Activated CD4-positive, CD25-positive, alpha-beta regulatory T cell treated with anti-CD3 and anti-CD28 coated beads, Interleukin-2, amount 50 U/mL, for 16 hours (primary cell): Measurements from ENCODE around the gene WAS.
"Not testable (repeated sequence)": the region's sequence is repeated elsewhere in the genome, so short reads cannot be mapped to it uniquely, and the experiment has no call there.

Source experiments
- DNase-seq: peaks from one replicate; pipeline ENCODE4 v3.0.0-alpha.2; 2020; ENCODE audit warnings: low read depth, low spot score

Gene WAS

DNA sequence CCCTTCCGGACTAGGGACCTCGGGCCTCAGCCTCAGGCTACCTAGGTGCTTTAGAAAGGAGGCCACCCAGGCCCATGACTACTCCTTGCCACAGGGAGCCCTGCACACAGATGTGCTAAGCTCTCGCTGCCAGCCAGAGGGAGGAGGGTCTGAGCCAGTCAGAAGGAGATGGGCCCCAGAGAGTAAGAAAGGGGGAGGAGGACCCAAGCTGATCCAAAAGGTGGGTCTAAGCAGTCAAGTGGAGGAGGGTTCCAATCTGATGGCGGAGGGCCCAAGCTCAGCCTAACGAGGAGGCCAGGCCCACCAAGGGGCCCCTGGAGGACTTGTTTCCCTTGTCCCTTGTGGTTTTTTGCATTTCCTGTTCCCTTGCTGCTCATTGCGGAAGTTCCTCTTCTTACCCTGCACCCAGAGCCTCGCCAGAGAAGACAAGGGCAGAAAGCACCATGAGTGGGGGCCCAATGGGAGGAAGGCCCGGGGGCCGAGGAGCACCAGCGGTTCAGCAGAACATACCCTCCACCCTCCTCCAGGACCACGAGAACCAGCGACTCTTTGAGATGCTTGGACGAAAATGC lies at the start of gene WAS:
Gene WAS (plus strand): TSS at position 389 of the 572 bp plus-strand sequence. CDS start 55 bp downstream, at position 444.
- DNase-seq = no peak

DNA sequence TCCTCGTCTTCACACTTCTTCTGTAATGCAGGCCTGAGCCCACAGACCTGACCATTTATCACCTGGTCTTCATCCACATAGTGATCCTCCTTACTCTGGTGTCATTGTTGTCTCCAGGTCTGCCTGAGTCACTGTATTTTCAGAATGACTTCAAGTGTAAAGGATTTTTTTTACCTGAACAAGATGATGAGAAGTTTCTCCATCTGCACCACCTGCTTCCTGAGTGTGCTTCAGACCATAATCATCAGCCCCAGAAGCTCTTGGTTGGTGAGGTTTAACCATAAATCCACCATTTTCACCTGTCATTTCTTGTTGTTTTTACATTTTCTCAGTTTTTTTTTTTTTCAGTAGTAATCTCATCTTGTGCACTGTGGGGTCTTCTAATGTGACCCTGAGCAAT lies 47.3 kb upstream of the WAS start:
- no peak for DNase-seq

DNA sequence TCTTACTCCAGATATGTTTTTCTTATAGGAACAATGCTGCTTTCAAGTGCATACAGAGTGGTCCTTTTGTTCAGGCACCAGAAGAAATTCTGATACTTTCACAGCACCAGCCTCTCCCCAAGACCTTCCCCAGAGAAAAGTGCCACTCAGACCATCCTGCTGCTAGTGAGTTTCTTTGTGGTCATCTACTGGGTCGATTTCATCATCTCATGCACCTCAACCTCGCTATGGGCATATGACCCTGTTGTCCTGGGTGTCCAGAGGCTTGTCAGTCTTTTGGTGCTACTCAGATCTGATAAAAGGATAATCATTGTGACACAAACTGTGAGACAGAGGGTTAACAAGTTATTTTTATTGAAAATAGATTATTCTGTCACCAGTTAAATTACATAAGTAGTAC lies 46.8 kb upstream of the WAS start:
- no peak for DNase-seq

DNA sequence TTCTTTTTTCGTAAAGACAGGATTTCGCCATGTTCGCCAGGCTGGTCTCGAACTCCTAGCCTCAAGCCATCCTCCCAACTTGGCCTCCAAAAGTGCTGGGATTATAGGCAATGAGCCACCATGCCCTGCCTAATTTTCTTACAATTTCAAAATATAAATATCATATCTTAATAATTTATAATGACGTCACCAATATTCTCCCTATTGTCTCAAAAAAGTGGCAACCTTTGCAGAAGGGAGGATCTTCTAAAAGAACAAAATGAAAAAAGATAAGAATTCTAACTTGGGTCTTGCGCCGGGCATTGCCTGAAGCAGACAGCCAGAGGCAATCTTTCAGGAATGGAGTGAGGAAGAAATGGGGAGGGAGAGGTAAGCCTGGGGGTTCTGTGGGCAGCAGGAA lies 37.9 kb upstream of the WAS start:
- no peak for DNase-seq

DNA sequence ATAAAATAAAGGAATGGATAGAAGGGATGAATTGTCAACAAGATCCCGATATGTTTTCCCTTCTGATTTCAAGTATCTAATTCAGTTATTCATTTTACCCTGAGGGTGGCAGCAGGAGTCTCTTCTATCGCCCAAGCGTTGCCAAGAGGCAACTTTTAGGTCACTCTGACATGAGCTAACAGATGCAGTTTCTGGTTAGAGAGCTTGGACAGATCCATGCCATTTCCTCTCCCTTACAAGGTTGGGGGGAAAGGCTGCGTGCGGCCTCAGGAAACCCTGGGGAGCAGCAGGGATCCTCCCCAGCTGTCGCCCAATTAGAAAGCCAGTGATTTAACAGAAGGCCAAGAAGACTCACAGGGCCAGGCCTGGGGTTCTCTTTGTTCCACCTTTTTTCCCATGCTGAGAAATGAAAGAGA lies 35.3 kb upstream of the WAS start:
- DNase-seq = peak; percentile 6

DNA sequence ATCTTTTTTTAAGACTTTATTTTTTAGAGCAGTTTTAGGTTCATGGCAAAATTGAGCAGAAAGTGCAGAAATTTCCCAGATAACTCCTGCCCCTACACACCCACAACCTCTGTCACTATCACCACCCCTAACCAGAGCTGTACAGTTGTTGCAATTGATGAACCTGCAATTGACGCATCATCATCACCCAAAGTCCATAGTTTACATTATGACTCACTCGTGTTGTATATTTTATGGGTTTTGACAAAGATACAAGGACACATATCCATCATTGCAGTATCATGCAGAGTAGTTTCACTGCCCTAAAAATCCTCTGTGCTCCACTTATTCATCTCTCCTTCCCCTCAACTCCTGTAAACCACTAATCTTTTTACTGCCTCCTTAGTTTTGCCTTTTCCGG lies 34.5 kb upstream of the WAS start:
- DNase-seq = no peak

DNA sequence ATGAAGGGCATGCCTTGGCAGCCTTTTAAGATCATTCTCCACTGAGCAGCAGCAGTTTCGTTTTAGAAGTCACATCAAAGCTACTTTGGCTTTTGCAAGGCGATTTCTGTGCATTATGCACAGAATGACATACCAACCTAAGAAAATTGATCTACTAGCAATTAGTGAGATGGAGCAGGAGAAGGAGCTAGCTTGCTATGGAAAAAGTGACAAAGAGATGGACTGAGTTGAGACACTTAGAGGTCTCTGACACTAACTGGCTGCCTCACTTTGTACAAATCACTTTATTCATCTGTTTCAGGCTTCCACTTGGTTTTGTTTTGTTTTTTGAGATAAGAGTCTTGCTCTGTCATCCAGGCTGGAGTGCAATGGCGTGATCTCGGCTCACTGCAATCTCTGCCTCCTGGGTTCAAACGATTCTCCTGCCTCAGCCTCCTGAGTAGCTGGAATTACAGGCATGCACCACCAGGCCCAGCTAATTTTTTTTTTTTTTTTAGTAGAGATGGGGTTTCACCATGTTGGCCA lies 31.5 kb upstream of the WAS start:
- not testable (repeated sequence) for DNase-seq

DNA sequence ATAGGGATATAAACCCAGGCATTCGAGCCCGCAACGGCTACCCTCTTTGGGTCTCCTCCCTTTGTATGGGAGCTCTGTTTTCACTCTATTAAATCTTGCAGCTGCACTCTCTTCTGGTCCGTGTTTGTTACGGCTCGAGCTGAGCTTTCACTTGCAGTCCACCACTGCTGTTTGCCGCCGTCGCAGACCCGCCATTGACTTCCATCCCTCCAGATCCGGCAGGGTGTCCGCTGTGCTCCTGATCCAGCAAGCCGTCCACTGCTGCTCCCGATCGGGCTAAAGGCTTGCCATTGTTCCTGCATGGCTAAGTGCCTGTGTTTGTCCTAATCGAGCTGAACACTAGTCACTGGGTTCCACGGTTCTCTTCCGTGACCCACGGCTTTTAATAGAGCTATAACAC lies 28.9 kb upstream of the WAS start:
- not testable (repeated sequence) for DNase-seq

DNA sequence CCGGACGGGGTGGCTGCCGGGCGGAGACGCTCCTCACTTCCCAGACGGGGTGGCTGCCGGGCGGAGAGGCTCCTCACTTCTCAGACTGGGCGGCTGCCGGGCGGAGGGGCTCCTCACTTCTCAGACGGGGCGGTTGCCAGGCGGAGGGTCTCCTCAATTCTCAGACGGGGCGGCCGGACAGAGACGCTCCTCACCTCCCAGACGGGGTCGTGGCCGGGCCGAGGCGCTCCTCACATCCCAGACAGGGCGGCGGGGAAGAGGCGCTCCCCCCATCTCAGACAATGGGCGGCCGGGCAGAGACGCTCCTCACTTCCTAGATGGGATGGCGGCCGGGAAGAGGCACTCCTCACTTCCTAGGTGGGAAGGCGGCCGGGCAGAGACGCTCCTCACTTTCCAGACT lies 23.9 kb upstream of the WAS start:
- not testable (repeated sequence) for DNase-seq

DNA sequence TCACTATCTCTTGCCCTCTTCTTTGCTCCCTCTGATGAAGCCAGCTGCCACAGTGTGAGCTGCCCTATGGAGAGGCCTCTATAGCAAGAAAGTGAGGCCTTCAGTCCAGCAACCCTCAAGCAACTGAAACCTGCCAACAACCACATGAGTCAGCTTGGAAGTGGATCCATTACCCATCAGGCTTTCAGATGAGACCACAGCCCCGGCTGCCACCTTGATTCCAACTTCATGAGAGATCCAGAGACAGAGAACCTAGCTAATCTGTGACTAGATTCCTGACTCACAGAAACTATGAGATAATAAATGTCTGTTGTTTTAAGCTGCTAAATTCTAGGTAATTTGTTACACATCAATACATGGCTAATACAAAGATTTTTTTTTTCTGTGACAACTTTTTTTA lies 20.4 kb upstream of the WAS start:
- no peak for DNase-seq

DNA sequence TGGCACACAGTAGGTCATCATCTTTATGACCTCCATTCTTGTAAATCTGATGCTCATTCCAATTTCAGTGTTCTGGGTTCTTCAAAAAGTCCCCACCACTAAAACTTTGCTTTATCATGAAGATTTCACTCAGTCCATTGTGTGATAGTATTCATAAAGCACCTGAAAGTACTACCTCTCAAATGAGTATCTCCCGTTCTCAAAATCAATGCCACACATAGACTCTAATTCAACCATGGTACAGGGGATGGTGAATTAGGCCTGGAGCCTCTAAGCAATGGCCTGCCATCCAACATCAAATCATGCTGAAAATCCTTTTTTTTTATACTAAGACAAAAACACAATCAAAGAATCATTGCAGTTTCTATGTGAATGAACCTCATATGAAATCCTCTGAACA lies 19.4 kb upstream of the WAS start:
- DNase-seq = no peak

DNA sequence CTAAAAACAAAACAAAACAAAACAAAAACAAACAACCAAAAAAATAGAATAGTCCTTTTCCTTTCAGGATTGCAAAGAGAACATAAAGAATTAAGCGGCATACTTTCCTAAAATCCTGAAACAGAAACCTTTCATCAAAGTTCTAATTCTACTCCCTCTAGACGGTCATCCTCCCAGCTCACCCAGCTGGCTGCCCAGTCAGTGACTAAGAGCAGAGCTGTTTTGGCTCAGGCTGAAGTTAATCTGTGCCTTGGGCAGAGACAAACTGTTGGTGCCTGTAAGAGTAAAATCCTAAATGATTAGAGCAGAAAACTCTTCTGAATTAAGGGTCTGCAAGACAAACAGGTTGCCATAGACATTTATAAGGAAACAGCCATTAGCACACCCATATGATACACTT lies 17.6 kb upstream of the WAS start:
- DNase-seq = no peak

DNA sequence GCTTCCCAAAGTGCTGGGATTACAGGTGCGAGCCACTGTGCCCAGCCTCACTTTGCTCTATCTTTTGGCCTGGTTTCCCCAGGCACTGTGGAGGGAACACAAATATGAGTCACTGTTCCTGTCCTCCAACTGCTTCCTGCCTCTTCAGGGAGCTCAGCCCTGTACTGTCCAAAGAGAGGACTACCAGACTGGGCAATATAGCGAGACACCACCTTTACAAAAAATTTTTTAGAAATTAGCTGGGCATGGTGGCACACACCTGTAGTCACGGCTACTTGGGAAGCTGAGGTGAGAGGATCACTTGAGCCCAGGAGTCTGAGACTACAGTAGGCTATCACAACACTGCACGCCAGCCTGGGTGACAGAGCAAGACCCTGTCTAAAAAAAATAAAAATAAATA lies 16.9 kb upstream of the WAS start:
- no peak for DNase-seq

DNA sequence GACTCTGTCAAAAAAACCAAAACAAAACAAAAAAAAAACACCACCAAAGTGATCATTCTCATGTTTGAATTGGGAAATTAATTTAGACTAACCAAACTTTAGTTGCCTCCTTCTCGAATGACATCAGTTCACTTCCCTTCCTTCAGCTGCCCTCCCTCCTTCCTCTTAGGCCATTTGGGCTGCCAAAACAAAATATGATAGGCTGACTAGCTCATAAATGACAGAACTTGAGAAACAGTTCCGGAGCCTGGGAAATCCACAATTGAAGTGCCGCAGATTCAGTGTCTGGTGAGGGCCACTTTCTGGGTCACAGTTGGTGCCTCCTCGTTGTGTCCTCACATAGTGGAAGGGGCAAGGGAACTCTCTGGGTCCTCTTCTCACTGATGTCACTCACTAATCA lies 16.1 kb upstream of the WAS start:
- DNase-seq = no peak

DNA sequence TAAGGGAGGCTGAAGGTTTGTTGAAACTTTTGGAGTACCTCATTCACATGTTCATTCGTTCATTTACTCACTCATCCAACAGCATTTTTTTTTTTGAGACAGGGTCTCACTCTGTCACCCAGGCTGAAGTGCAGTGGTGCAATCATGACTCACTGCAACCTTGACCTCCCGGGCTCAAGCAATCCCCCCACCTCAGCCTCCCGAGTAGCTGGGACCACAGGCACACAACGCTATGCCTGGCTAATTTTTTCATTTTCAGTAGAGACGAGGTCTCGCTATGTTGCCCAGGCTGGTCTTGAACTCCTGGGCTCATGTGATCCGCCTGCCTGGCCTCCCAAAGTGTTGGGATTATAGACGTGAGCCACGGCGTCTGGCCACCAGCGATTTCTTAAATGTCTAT lies 15.4 kb upstream of the WAS start:
- not testable (repeated sequence) for DNase-seq

DNA sequence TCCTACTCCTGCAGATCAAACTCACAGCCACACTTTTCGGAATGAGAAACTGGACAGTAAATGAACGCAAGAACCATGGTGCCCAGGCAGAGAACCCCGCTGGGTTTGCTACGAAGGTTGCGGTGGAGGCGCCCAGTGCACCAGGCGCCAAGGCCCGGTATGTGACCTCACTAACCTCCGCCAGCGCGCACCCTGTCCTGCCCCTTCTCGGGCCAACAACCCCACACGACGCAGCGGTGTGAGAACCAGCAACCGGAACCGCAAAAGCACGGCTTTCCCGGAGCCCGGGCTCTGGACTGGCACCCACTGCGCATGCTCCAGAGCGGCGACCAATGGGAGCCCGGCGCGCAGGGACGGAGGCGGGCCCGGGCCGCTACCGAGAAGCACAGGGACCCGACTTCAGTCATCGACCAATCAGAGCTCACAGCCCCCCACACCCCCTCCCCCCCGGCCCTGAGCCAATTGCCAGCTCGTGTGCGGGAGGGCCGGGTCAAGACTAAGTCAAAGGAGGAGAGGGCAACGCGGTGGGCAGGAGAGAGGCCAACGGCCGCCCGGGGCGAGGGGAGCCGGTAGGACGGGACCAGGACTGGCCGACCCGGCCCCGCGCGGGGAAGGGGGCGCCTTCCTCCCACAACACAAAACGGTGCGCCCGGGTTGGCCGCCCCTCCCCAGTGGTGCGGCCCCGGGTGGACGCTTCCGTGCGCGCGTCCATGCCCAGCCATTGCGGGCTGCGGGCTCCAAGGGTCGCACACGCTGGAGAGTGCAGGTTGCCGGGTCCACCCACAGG lies 7.3 kb upstream of the WAS start:
- DNase-seq = peak; percentile 76

DNA sequence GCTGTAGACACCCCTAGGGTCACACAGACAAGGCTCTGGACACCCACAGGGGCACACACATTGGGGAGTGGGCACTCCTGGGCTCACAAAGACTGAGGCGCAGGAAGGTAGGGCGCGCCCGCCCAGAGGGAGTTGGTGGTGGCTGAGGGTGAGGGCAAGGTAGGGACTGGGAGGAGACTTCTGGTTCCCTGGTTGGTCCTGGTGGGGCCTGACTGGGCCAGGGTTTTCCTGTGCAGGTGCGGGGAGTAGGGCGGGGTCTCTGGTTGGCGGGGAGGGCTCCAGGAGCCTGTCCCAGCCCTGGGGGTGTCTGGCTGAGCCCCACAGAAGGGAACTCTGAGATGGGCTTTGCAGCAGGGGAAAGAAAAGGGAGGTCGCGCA lies 6.7 kb upstream of the WAS start:
- no peak for DNase-seq

DNA sequence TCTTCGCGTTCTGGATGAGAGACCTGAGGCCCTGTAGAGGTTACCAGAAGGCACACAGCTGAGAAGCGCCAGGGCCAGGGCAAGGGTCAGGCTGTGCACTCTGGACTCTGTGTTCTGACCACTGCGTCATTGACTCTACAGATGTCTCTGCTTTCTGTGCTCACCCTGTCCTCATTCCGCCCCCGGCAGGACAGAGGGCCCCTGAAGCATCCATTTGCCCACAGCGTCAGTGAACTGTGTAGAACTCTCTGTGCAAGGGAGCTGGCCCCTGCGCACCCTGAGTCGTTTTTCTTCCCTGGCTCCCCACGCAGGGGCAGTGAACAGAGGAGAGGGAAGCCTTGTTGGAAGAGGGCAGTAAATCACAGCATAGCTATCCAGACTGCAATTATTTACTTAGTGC lies 6.1 kb upstream of the WAS start:
- no peak for DNase-seq

DNA sequence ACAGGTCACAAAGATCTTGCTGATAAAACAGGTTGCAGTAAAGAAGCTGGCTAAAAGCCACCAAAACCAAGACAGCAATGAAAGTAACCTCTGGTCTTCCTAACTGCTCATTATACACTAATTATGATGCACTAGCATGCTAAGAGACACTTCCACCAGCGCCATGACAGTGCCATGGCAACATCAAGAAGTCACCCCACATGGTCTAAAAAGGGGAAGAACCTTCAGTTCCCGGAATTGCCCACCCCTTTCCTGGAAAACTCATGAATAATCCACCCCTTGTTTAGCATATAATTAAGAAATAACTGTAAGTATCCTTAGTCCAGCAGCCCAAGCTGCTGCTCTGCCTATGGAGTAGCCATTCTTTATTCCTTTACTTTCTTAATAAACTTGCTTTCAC lies 3.1 kb upstream of the WAS start:
- DNase-seq = not testable (repeated sequence)

DNA sequence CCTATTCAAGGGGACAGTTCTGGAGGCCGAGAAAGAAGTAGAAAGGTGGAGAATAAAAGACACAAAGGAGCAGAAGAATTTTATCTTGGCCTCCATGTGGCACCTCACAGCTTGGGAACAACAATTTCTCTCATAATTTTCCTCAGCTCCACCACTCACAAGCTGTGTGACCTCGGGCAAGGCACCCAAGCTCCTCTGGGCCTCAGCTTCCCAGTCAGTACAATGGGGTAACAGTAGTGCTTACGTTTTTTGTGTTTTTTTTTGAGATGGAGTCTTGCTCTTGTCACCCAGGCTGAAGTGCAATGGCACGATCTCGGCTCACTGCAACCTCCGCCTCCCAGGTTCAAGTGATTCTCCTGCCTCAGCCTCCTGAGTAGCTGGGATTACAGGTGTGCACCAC lies 2.7 kb upstream of the WAS start:
- not testable (repeated sequence) for DNase-seq

DNA sequence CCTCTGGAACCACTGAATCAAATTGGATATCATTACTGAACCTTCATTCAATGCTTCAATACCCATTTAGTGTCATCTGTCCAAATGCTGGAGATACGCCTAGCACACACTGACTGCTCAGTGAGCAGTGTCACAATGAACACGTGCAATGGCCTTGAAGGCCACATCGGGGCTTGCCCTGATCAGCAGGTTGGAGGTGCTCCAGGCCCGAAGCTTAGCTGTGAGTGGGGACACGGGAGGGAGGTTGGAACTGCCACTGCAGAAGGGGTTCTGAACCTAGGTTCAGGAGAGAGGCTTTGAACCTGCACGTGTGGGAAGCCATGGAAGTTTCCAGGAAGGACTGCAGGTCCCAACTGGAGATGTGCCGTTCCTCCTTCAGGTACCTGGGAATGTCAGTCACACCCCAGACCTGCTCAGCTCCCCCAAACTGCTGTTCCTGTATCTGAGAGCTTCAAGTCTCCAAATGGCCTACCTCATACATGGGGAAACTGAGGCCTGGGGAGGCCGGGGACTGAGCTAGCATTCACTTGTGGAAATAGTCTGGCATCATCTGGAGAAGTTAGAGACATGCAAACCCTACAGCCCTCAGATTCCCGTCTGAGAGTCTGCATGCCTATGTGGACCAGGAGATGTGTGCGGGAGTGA lies 1.9 kb upstream of the WAS start:
- DNase-seq = no peak

DNA sequence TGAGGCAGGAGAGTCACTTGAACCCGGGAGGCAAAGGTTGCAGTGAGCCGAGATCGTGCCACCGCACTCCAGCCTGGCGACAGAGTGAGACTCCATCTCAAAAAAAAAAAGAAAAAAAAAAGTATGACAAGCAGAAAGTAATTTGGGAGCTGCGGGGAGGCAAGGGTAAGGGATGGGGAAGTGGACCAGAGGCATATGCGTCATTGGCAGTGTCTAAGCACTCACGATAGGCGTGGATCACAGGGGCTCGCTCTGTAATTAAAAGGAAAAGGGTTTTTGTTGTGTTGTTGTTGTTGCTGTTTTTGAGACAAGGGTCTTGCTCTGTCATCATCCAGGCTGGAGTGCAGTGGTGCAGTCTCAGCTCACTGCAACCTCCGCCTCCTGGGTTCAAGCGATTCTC lies 804 bp upstream of the WAS start:
- not testable (repeated sequence) for DNase-seq

DNA sequence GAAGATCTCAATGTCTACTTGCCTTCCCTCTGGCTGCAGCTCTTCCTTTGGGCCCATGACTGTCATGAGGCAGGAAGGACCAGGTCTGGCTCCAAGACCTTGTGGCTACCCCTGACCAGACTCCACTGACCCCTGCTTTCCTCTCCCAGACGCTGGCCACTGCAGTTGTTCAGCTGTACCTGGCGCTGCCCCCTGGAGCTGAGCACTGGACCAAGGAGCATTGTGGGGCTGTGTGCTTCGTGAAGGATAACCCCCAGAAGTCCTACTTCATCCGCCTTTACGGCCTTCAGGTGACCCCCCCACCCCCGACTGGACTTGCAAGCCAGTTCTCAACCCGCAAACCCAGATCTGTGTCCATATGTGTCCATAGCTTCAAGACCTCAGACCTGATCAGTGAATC lies 535 bp downstream of the WAS start:
- no peak for DNase-seq
